Heart right ventricle (tissue), 16 donors: ENCODE data around the gene STIP1. TPM values are rescaled to one million over a fixed set of nuclear protein-coding genes. Genes with fewer than 3 reads are reported as not detected.

Experiments used
- ATAC-seq, 8 donors: fragments of 200-7000 bp; cut with Tn5 transposase; one replicate each; pipeline ENCODE4 v1.9.1; 2020; ENCODE audit warnings: mild to moderate bottlenecking in 8 of 8, moderate library complexity in 8 of 8, moderate number of reproducible peaks in 1 of 8
- DNase-seq, 2 donors: peaks; one replicate each; pipeline ENCODE4 v3.0.0-alpha.2; 2020
- H3K27ac ChIP-seq, 10 donors: fragments of 200-600 bp; sonication (generic) in 2 of 10; one replicate each; pipeline versions ENCODE4 v1.5.0 to v1.8.0; 2020 to 2022; ENCODE audit warnings: mild to moderate bottlenecking in 3 of 10
- H3K27me3 ChIP-seq, 7 donors: fragments of 200-600 bp; one replicate each; pipeline ENCODE4 v1.8.0; 2021 to 2022; ENCODE audit warnings: mild to moderate bottlenecking in 2 of 7
- H3K36me3 ChIP-seq, 9 donors: fragments of 200-600 bp; sonication (generic) in 1 of 9; one replicate each; pipeline versions ENCODE4 v1.5.0 to v1.8.0; 2020 to 2022; ENCODE audit warnings: mild to moderate bottlenecking in 2 of 9
- H3K4me1 ChIP-seq, 9 donors: fragments of 200-600 bp; sonication (generic) in 1 of 9; one replicate each; pipeline versions ENCODE4 v1.5.0 to v1.8.0; 2020 to 2022; ENCODE audit warnings: mild to moderate bottlenecking in 4 of 9
- H3K4me3 ChIP-seq, 10 donors: fragments of 200-600 bp; sonication (generic) in 2 of 10; one replicate each; pipeline versions ENCODE4 v1.5.0 to v1.8.0; 2020 to 2022; ENCODE audit warnings: mild to moderate bottlenecking in 7 of 10, moderate library complexity in 2 of 10
- H3K9me3 ChIP-seq, 11 donors: fragments of 200-600 bp in 10 of 11; sonication (generic) in 2 of 11; one replicate each; pipeline versions ENCODE4 v1.5.0 to v1.8.0; 2013 to 2022; ENCODE audit warnings: mild to moderate bottlenecking in 2 of 11, control low read depth in 1 of 11, moderate library complexity in 1 of 11
- CTCF ChIP-seq, 9 donors: fragments of 200-600 bp; sonication (generic) in 2 of 9; IDR thresholded peaks; one replicate each; pipeline versions ENCODE4 v1.5.0 to v1.8.0; 2021 to 2022; ENCODE audit warnings: antibody characterized with exemption in 9 of 9, mild to moderate bottlenecking in 5 of 9, moderate library complexity in 1 of 9
- WGBS, 2 donors: extraction: QIAGEN DNeasy Blood & Tissue Kit; methylation state at CpG; one replicate each; pipeline ENCODE4 v1.1.7; 2013; ENCODE audit warnings: inconsistent platforms in 1 of 2; 5-methylcytosine and 5-hydroxymethylcytosine counted together
- intact Hi-C, 10 donors: fragments of 100-400 bp; cut with DNase I; formaldehyde crosslinking; loops; one replicate each; pipeline versions ENCODE4 v1.11.1 to v1.14.2; 2022
- polyA plus RNA-seq, 2 donors: library from polyadenylated mRNA; stranded (reverse); fragments of 200-250 nt; gene quantifications; one replicate each; pipeline ENCODE4 v1.2.3, GENCODE V29; 2013
- total RNA-seq, 10 donors: library from RNA; stranded (reverse); fragmentation: NEBNext Ultra II Directional in 3 of 10; extraction: Animal tissue kit (Norgen Biotek cat#: 25700) in 3 of 10; gene quantifications; one replicate each; pipeline versions ENCODE4 v1.2.1 to v1.2.4, GENCODE V29; 2021 to 2023
- donor health status: Arrhythmogenic right ventricular cardiomyopathy.
- donor health status: ischemic (EF 13 %, LVEDD 7.1; RV severe dilation, severe dysfunction).
- donor health status: healthy with polysubstance abuse.
- donor health status: DM: no; HTN: yes; CAD: no.
- donor health status: DM: no; HTN: no; CAD: no.
- donor health status: ischemic (EF 25% LVEDD 6.9; RV normal size, moderate dysfunction).
- donor health status: ischemic (EF 25% LVEDD 5.7; RV mildly dilated, moderate dysfunction).
- donor health status: healthy.
- donor health status: DM: yes; HTN: yes; CAD: no.
- donor health status: Ischemic cardiomyopathy.
- donor health status: ischemic (EF 35%, LVEDD 5.7; RV mildly dilated, moderate dysfunction).
- donor health status: nonischemic (EF 11% LVEDD 7.7; RV severe dilation, severe dysfunction).
- donor health status: DM: yes; HTN: yes; CAD: no.
- donor health status: PGD.
- donor health status: ischemic (EF 29% LVEDD 5.4; RV normal size, mild dysfunction).
- donor health status: nonischemic (EF 23%, LVEDD 6.1; RV moderate dilation, normal function).

Gene STIP1
- total and polyA plus RNA-seq, 12 donors, result 55.3 to 144 (median 87.9) TPM

GRCh38 chr11:64233913-64234586, 48.1 kb downstream of the STIP1 start, which contains the start of gene VEGFB:
VEGFB (plus strand) TSS chr11:64234584; CDS start chr11:64234834, 250 bp downstream.
- peak within 1 kb of the TSS; percentile 58 to 85 (median 75) for H3K4me3 ChIP-seq
- H3K27ac ChIP-seq, result peak within 1 kb of the TSS; percentile 86 to 96 (median 91)
- no peak for TF ChIP-seq CTCF (IDR thresholded peaks at IDR 0.05)
- DNase-seq (peak; percentile 74 to 84), ATAC-seq (peak; percentile 46 to 69 (median 59))
- peaks cover 2 to 71% (median 46%) of the 10 kb centered on the region in 9 donors for H3K4me1 ChIP-seq
- intact Hi-C loops, result no loop called here
- peaks cover 0 to 25% (median 0%) of the 10 kb centered on the region in 9 donors for H3K36me3 ChIP-seq
- WGBS, 2 donors, result 2% methylated on average over 45 to 61 of the region's 62 CpGs
- no peaks in the 10 kb centered on the region for H3K9me3 ChIP-seq
- no peaks in the 10 kb centered on the region for H3K27me3 ChIP-seq

GRCh38 chr11:64234647-64235379, 48.8 kb downstream of the STIP1 start:
- peak in 1 of 2 donors; percentile 69 for DNase-seq
- H3K27me3 ChIP-seq, result no peaks in the 10 kb centered on the region

GRCh38 chr11:64235437-64236161, 49.6 kb downstream of the STIP1 start:
- Histone ChIP-seq H3K9me3 (no peaks in the 10 kb centered on the region), H3K4me3 (peak overlapping the region; percentile 53 to 85 (median 72)), H3K36me3 (peaks cover 0 to 30% (median 0%) of the 10 kb centered on the region in 9 donors), H3K27ac (peak overlapping the region; percentile 86 to 96 (median 91)), H3K4me1 (peaks cover 4 to 74% (median 47%) of the 10 kb centered on the region in 9 donors), H3K27me3 (no peaks in the 10 kb centered on the region)
- ATAC-seq (no peak), DNase-seq (no peak)
- WGBS, 2 donors, result 78 to 81% methylated on average over 11 to 12 of the region's 12 CpGs
- intact Hi-C loops, result no loop called here
- TF ChIP-seq CTCF (IDR thresholded peaks at IDR 0.05), result no peak

More at GRCh38 chr11:64234647-64235379, 48.8 kb downstream of the STIP1 start:
- intact Hi-C loops, result no loop called here
- WGBS, 2 donors, result 3 to 4% methylated on average over 44 to 65 of the region's 80 CpGs
- peaks cover 2 to 71% (median 41%) of the 10 kb centered on the region in 9 donors for H3K4me1 ChIP-seq
- peak overlapping the region; percentile 53 to 85 (median 72) for H3K4me3 ChIP-seq
- peak overlapping the region; percentile 86 to 96 (median 91) for H3K27ac ChIP-seq
- TF ChIP-seq CTCF (IDR thresholded peaks at IDR 0.05), result peak in 2 of 9 donors; percentile 5 to 32
- H3K36me3 ChIP-seq, result peaks cover 0 to 30% (median 0%) of the 10 kb centered on the region in 9 donors
- no peaks in the 10 kb centered on the region for H3K9me3 ChIP-seq
- peak; percentile 11 to 47 (median 30) for ATAC-seq

- Histone ChIP-seq H3K27ac (peak overlapping the region in 6 of 10 donors; percentile 10 to 99 (median 26)), H3K4me1 (peaks cover 10 to 64% (median 37%) of the 10 kb centered on the region in 9 donors)
Measured at GRCh38 chr11:64237484-64237951, 51.5 kb downstream of the STIP1 start.

More at GRCh38 chr11:64237484-64237951, 51.5 kb downstream of the STIP1 start:
- intact Hi-C loops, result no loop called here
- H3K36me3 ChIP-seq, result peaks cover 0 to 30% (median 0%) of the 10 kb centered on the region in 9 donors
- no peak for ATAC-seq
- no peaks in the 10 kb centered on the region for H3K9me3 ChIP-seq
- 67% methylated on average over 12 of the region's 12 CpGs for WGBS, 2 donors
- TF ChIP-seq CTCF (IDR thresholded peaks at IDR 0.05), result no peak
- no peak for DNase-seq
- no peaks in the 10 kb centered on the region for H3K27me3 ChIP-seq
- no peak overlapping the region for H3K4me3 ChIP-seq
